Measurements from ENCODE around the gene SH3BGR.

SH3BGR gene

DNA sequence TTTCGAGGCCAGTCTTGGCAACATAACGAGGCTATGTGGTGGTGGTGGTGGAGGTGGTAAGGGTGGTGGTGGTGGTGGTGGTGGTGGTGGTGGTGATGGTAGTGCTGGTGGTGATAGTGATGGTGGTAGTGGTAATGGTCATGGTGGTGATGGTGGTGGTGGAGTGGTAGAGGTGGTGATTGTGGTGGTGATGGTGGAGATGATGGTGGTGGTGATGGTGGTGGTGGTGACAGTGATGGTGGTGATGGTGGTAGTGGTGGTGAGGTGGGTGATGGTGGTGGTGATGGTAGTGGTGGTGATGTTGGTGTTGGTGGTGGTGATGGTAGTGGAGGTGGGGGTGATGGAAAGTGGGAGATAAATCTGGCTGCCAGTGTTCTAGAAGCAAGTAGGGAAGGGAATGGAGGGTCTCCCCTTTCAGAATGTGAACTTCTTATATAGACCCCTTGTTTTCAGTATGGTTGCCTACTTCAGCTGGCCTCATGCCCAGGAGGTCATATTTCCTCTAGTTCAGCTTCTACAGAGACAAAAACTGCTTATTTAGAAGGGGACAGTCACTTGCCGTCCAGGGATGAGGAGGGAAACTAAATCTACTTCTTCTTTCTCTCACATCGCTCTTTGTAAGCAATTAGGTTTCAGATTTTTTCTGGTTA lies 27.5 kb downstream of the SH3BGR start:
- TF ChIP-seq, protein P1, sequence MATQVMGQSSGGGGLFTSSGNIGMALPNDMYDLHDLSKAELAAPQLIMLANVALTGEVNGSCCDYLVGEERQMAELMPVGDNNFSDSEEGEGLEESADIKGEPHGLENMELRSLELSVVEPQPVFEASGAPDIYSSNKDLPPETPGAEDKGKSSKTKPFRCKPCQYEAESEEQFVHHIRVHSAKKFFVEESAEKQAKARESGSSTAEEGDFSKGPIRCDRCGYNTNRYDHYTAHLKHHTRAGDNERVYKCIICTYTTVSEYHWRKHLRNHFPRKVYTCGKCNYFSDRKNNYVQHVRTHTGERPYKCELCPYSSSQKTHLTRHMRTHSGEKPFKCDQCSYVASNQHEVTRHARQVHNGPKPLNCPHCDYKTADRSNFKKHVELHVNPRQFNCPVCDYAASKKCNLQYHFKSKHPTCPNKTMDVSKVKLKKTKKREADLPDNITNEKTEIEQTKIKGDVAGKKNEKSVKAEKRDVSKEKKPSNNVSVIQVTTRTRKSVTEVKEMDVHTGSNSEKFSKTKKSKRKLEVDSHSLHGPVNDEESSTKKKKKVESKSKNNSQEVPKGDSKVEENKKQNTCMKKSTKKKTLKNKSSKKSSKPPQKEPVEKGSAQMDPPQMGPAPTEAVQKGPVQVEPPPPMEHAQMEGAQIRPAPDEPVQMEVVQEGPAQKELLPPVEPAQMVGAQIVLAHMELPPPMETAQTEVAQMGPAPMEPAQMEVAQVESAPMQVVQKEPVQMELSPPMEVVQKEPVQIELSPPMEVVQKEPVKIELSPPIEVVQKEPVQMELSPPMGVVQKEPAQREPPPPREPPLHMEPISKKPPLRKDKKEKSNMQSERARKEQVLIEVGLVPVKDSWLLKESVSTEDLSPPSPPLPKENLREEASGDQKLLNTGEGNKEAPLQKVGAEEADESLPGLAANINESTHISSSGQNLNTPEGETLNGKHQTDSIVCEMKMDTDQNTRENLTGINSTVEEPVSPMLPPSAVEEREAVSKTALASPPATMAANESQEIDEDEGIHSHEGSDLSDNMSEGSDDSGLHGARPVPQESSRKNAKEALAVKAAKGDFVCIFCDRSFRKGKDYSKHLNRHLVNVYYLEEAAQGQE (IDR thresholded peaks at IDR 0.05; ENCODE audit: low read depth) = no peak
- TF ChIP-seq CREB1 (IDR thresholded peaks at IDR 0.05; ENCODE audit: low read depth) (no peak), YY1 (IDR thresholded peaks at IDR 0.05; ENCODE audit: low read depth) (no peak), TEAD4 (IDR thresholded peaks at IDR 0.05) (no peak)

DNA sequence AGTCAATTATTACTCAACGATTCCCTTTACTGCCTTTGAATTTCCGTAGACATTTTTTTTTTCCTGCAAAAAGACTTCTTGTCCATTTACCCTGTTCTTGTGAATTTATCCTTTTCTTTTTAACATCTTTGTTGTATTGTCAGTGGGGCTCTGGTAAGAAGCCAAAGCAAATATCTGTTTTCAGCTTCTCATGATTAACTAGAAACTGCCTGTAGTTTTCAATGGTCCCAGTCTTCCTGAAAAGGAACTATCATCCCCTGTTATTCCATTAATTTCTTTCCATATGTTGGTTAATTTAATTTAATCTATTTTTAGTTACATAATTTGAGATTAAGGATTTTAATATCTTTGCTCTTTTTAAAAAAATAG lies 28.0 kb downstream of the SH3BGR start:
- TF ChIP-seq YY1 (IDR thresholded peaks at IDR 0.05; ENCODE audit: low read depth) = no peak
- TF ChIP-seq EP300 (IDR thresholded peaks at IDR 0.05; ENCODE audit: borderline replicate concordance) = no peak

DNA sequence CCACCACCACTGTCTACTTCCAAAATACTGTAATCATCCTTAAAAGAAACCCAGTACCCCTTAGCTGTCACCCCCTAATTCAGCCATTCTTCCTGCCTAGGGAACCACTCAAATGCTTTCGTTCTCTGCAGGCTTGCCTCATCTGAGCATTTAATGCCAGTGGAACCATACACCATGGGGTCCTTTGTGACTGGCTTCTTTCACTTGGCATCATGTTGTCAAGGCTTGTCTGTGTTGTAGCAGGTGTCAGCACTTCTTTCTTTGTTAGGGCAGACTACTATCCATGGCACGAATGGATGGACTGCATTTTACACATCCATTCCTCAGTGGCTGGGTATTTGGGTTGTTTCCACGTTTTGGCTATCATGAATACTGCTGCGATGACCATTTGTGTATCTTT lies 28.5 kb downstream of the SH3BGR start:
- TF ChIP-seq RAD21 (IDR thresholded peaks at IDR 0.05; ENCODE audit: low read depth) = no peak
- no peak for TF ChIP-seq TAF1 (IDR thresholded peaks at IDR 0.05; ENCODE audit: low read depth)
- TF ChIP-seq, protein P1 (IDR thresholded peaks at IDR 0.05; ENCODE audit: low read depth) = no peak
- TF ChIP-seq EGR1 (IDR thresholded peaks at IDR 0.05) = no peak
- TF ChIP-seq, protein P2, sequence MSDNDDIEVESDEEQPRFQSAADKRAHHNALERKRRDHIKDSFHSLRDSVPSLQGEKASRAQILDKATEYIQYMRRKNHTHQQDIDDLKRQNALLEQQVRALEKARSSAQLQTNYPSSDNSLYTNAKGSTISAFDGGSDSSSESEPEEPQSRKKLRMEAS (IDR thresholded peaks at IDR 0.05) = no peak
- TF ChIP-seq CEBPB (IDR thresholded peaks at IDR 0.05) = no peak
- no peak for TF ChIP-seq ZBTB7A (IDR thresholded peaks at IDR 0.05; ENCODE audit: low read depth)
- TF ChIP-seq YY1 (IDR thresholded peaks at IDR 0.05; ENCODE audit: low read depth) = no peak
- TF ChIP-seq FOXM1 (IDR thresholded peaks at IDR 0.05; ENCODE audit: borderline replicate concordance, low read depth) = no peak
- TF ChIP-seq TEAD4 (IDR thresholded peaks at IDR 0.05) = no peak
- no peak for TF ChIP-seq NFIC (IDR thresholded peaks at IDR 0.05)
- TF ChIP-seq EP300 (IDR thresholded peaks at IDR 0.05; ENCODE audit: borderline replicate concordance) = no peak
- TF ChIP-seq TCF12 (IDR thresholded peaks at IDR 0.05; ENCODE audit: low read depth) = no peak
- TF ChIP-seq, protein P3, sequence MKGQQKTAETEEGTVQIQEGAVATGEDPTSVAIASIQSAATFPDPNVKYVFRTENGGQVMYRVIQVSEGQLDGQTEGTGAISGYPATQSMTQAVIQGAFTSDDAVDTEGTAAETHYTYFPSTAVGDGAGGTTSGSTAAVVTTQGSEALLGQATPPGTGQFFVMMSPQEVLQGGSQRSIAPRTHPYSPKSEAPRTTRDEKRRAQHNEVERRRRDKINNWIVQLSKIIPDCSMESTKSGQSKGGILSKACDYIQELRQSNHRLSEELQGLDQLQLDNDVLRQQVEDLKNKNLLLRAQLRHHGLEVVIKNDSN (IDR thresholded peaks at IDR 0.05) = no peak
- no peak for TF ChIP-seq CREB1 (IDR thresholded peaks at IDR 0.05; ENCODE audit: low read depth)

DNA sequence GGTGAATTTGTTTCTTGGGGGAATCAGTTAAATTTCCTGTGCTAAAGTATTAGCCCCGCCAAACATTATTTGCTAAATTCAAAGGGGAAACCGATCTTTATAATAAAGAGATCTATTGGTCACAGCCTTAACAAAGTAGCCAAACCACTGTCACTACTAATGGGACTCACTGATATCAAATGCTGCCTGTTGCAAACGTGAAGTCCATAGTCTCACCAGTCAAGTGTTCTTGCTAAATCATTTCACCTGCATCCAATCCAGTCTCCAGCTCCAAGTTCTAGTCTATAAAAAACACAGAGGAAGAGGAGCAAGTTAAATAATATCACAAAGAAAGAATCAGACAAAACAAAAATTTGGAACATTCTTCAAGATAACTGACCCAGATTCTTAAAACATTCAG lies 30.1 kb downstream of the SH3BGR start:
- no peak for TF ChIP-seq EGR1 (IDR thresholded peaks at IDR 0.05)
- TF ChIP-seq, protein P3 (IDR thresholded peaks at IDR 0.05) = no peak
- no peak for TF ChIP-seq CEBPB (IDR thresholded peaks at IDR 0.05)
- TF ChIP-seq TEAD4 (IDR thresholded peaks at IDR 0.05) = no peak
- TF ChIP-seq, protein P2 (IDR thresholded peaks at IDR 0.05) = no peak
- TF ChIP-seq TCF12 (IDR thresholded peaks at IDR 0.05; ENCODE audit: low read depth) = no peak
- TF ChIP-seq, protein P1 (IDR thresholded peaks at IDR 0.05; ENCODE audit: low read depth) = no peak
- no peak for TF ChIP-seq CREB1 (IDR thresholded peaks at IDR 0.05; ENCODE audit: low read depth)
- no peak for TF ChIP-seq FOXM1 (IDR thresholded peaks at IDR 0.05; ENCODE audit: borderline replicate concordance, low read depth)

DNA sequence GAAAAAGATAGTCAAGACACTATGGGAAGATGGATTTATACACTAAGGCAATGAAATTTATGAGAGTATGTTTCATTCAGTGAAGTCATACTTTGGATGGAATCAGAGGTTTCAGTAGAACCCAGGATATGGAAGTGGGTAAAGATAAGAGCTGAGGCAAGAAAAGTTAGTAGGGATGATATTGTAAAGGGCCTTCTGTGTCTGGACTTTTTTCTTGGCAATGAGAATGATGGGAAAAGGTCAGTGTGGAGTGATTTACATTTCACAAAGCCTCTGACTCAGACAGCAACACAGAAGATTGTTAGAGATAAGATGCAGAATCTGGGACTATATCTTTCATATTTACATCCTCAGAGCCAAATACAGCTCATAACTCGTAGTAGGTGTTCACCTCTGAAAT lies 32.1 kb downstream of the SH3BGR start:
- no peak for TF ChIP-seq TEAD4 (IDR thresholded peaks at IDR 0.05)
- TF ChIP-seq ZBTB7A (IDR thresholded peaks at IDR 0.05; ENCODE audit: low read depth) = no peak
- TF ChIP-seq TCF12 (IDR thresholded peaks at IDR 0.05; ENCODE audit: low read depth) = no peak
- TF ChIP-seq YY1 (IDR thresholded peaks at IDR 0.05; ENCODE audit: low read depth) = no peak
- TF ChIP-seq EP300 (IDR thresholded peaks at IDR 0.05; ENCODE audit: borderline replicate concordance) = no peak
- TF ChIP-seq FOXM1 (IDR thresholded peaks at IDR 0.05; ENCODE audit: borderline replicate concordance, low read depth) = no peak
- TF ChIP-seq, protein P3 (IDR thresholded peaks at IDR 0.05) = no peak
- TF ChIP-seq RAD21 (IDR thresholded peaks at IDR 0.05; ENCODE audit: low read depth) = no peak
- TF ChIP-seq, protein P2 (IDR thresholded peaks at IDR 0.05) = no peak
- TF ChIP-seq EGR1 (IDR thresholded peaks at IDR 0.05) = no peak
